Thyroid gland (tissue), 4 donors: Measurements from ENCODE around the gene CADPS.

Experiments used
- CTCF ChIP-seq, 6 experiments: fragments of 200-600 bp in 3 of 6; fragments of 450-650 bp in 3 of 6; sonication (generic) in 3 of 6; IDR thresholded peaks; one replicate each; pipeline ENCODE4 v1.5.1; 2016 to 2019; ENCODE audit warnings: antibody characterized with exemption in 6 of 6, mild to moderate bottlenecking in 2 of 6, inconsistent platforms in 1 of 6, moderate library complexity in 1 of 6
- POLR2A ChIP-seq, 2 donors: fragments of 450-650 bp; IDR thresholded peaks; one replicate each; pipeline ENCODE4 v1.6.1; 2017; ENCODE audit warnings: antibody characterized with exemption in 2 of 2, mild to moderate bottlenecking in 2 of 2, moderate library complexity in 1 of 2

GRCh38 chr3:62370858-62371719 lies 504.1 kb downstream of the CADPS start:
- TF ChIP-seq CTCF (IDR thresholded peaks at IDR 0.05): no peak
- TF ChIP-seq POLR2A (IDR thresholded peaks at IDR 0.05): no peak
